Gastroesophageal sphincter (tissue), 4 donors: ENCODE results near the gene LMTK2. TPM values are rescaled to one million over a fixed set of nuclear protein-coding genes. Genes with fewer than 3 reads are reported as not detected.

Experiments
- ATAC-seq: fragments of 150-250 bp; one replicate; pipeline ENCODE4 v1.9.1; 2016; ENCODE audit warnings: mild to moderate bottlenecking, moderate library complexity
- H3K27ac ChIP-seq, 4 donors: fragments of 200-600 bp; sonication (generic) in 3 of 4; 1 replicate in 3 of 4; 2 replicates in 1 of 4; pipeline ENCODE4 v1.5.1; 2016 to 2019
- H3K27me3 ChIP-seq: fragments of 200-600 bp; sonication (generic); one replicate; pipeline ENCODE4 v1.5.1; 2019
- H3K36me3 ChIP-seq, 2 donors: fragments of 200-600 bp; sonication (generic); one replicate each; pipeline ENCODE4 v1.5.1; 2019; ENCODE audit warnings: control low read depth in 1 of 2
- H3K4me1 ChIP-seq, 3 donors: fragments of 200-600 bp; sonication (generic); 1 replicate in 2 of 3; 2 replicates in 1 of 3; pipeline ENCODE4 v1.5.1; 2016 to 2019; ENCODE audit warnings: control low read depth in 2 of 3
- H3K4me3 ChIP-seq, 2 donors: fragments of 200-600 bp; sonication (generic); one replicate each; pipeline ENCODE4 v1.5.1; 2019; ENCODE audit warnings: mild to moderate bottlenecking in 1 of 2, moderate library complexity in 1 of 2
- H3K9me3 ChIP-seq, 3 donors: fragments of 200-600 bp; sonication (generic); one replicate each; pipeline ENCODE4 v1.5.1; 2017 to 2019; ENCODE audit warnings: control low read depth in 2 of 3
- CTCF ChIP-seq, 4 experiments: fragments of 200-600 bp in 2 of 4; fragments of 450-650 bp in 2 of 4; sonication (generic) in 1 of 4; IDR thresholded peaks; one replicate each; pipeline ENCODE4 v1.5.1; 2017 to 2019; ENCODE audit warnings: antibody characterized with exemption in 4 of 4, mild to moderate bottlenecking in 2 of 4, moderate library complexity in 2 of 4
- EP300 ChIP-seq: sonication (generic); formaldehyde crosslinking; IDR thresholded peaks from one replicate; pipeline ENCODE4 v1.6.1; 2017; ENCODE audit warnings: antibody characterized with exemption, mild to moderate bottlenecking
- POLR2A ChIP-seq, 2 donors: fragments of 450-650 bp; IDR thresholded peaks; one replicate each; pipeline ENCODE4 v1.6.1; 2017; ENCODE audit warnings: antibody characterized with exemption in 2 of 2, mild to moderate bottlenecking in 2 of 2, moderate library complexity in 1 of 2
- POLR2AphosphoS5 ChIP-seq: sonication (generic); formaldehyde crosslinking; IDR thresholded peaks from one replicate; pipeline ENCODE4 v1.6.1; 2017; ENCODE audit warnings: antibody characterized with exemption
- whole genome bisulfite sequencing, 2 donors: methylation state at CpG; one replicate each; pipeline ENCODE4 v1.1.5; 2018; ENCODE audit warnings: low coverage in 1 of 2; 5-methylcytosine and 5-hydroxymethylcytosine counted together
- total RNA-seq, 4 donors: library from RNA; depleted of rRNA; stranded (reverse); fragments of >200 nt; gene quantifications; one replicate each; pipeline ENCODE4 v1.1.0, GENCODE V29; 2016

Gene LMTK2
- total RNA-seq: 10 to 100 TPM; 16.0 to 34.5 (median 22.1) TPM

- 0% methylated on average over 5 to 10 of the region's 75 CpGs for WGBS, 2 donors
- H3K27ac ChIP-seq: peak within 1 kb of the TSS; percentile 49 to 91 (median 86)
- H3K36me3 ChIP-seq: no peaks in the 10 kb centered on the region
- peaks cover 0 to 11% (median 0%) of the 10 kb centered on the region in 3 donors for H3K9me3 ChIP-seq
- TF ChIP-seq CTCF (IDR thresholded peaks at IDR 0.05): peak; percentile 91 to 96 (median 94)
- TF ChIP-seq POLR2AphosphoS5: peak; percentile 98
- TF ChIP-seq POLR2A (IDR thresholded peaks at IDR 0.05): peak; percentile 93
- no peak for TF ChIP-seq EP300
- no peaks in the 10 kb centered on the region for H3K27me3 ChIP-seq
- H3K4me1 ChIP-seq: peaks cover 0 to 42% (median 5%) of the 10 kb centered on the region in 3 donors
- peak; percentile 100 for ATAC-seq
- peak within 1 kb of the TSS; percentile 72 to 97 for H3K4me3 ChIP-seq
Observed at GRCh38 chr7:98106647-98107312, at the start of gene LMTK2. Gene LMTK2, plus strand, starts transcription at chr7:98106862. Its CDS starts 316 bp downstream, at chr7:98107178.

GRCh38 chr7:98057157-98057556 lies 49.5 kb upstream of the LMTK2 start:
- H3K36me3 ChIP-seq: no peaks in the 10 kb centered on the region
- WGBS, 2 donors: 40 to 90% methylated on average over 1 to 2 of the region's 2 CpGs
- H3K4me1 ChIP-seq: no peaks in the 10 kb centered on the region
- no peak overlapping the region for H3K4me3 ChIP-seq
- H3K27me3 ChIP-seq: peaks cover 26% of the 10 kb centered on the region
- H3K9me3 ChIP-seq: no peaks in the 10 kb centered on the region
- H3K27ac ChIP-seq: no peak overlapping the region
- TF ChIP-seq POLR2AphosphoS5: no peak
- TF ChIP-seq CTCF (IDR thresholded peaks at IDR 0.05): no peak
- TF ChIP-seq EP300: no peak
- TF ChIP-seq POLR2A (IDR thresholded peaks at IDR 0.05): no peak
- ATAC-seq: no peak

- peaks cover 0 to 10% (median 0%) of the 10 kb centered on the region in 3 donors for H3K9me3 ChIP-seq
- WGBS, 2 donors: 67 to 75% methylated on average over 5 to 10 of the region's 10 CpGs
- no peaks in the 10 kb centered on the region for H3K4me1 ChIP-seq
- H3K4me3 ChIP-seq: no peak overlapping the region
- H3K27ac ChIP-seq: no peak overlapping the region
- no peaks in the 10 kb centered on the region for H3K36me3 ChIP-seq
- no peak for ATAC-seq
- H3K27me3 ChIP-seq: peaks cover 15% of the 10 kb centered on the region
- no peak for TF ChIP-seq CTCF (IDR thresholded peaks at IDR 0.05)
- TF ChIP-seq POLR2A (IDR thresholded peaks at IDR 0.05): no peak
- TF ChIP-seq POLR2AphosphoS5: no peak
- TF ChIP-seq EP300: no peak
Observed at GRCh38 chr7:98058186-98058585, 48.5 kb upstream of the LMTK2 start.

GRCh38 chr7:98064233-98064632 lies 42.4 kb upstream of the LMTK2 start:
- Histone ChIP-seq H3K4me3 (no peak overlapping the region), H3K9me3 (peaks cover 0 to 14% (median 0%) of the 10 kb centered on the region in 3 donors), H3K36me3 (no peaks in the 10 kb centered on the region), H3K27ac (no peak overlapping the region), H3K4me1 (no peaks in the 10 kb centered on the region), H3K27me3 (no peaks in the 10 kb centered on the region)
- TF ChIP-seq POLR2AphosphoS5 (no peak), EP300 (no peak), POLR2A (IDR thresholded peaks at IDR 0.05) (no peak), CTCF (IDR thresholded peaks at IDR 0.05) (no peak)
- WGBS, 2 donors: 60% methylated on average over 1 of the region's 1 CpG; no CpG with 5 or more reads in 1 of the 2 donors
- ATAC-seq: no peak

- Histone ChIP-seq H3K9me3 (peaks cover 0 to 14% (median 0%) of the 10 kb centered on the region in 3 donors), H3K4me1 (no peaks in the 10 kb centered on the region), H3K27me3 (no peaks in the 10 kb centered on the region), H3K27ac (no peak overlapping the region), H3K36me3 (no peaks in the 10 kb centered on the region), H3K4me3 (no peak overlapping the region)
- 56 to 71% methylated on average over 4 to 5 of the region's 5 CpGs for WGBS, 2 donors
- TF ChIP-seq EP300: no peak
- TF ChIP-seq POLR2A (IDR thresholded peaks at IDR 0.05): no peak
- TF ChIP-seq CTCF (IDR thresholded peaks at IDR 0.05): no peak
- TF ChIP-seq POLR2AphosphoS5: no peak
- ATAC-seq: no peak
Observed at GRCh38 chr7:98066208-98066607, 40.5 kb upstream of the LMTK2 start.
